Breast epithelium (tissue), 3 donors: Measurements from ENCODE around the gene NUP210.

Experiments used
- POLR2A ChIP-seq: fragments of 450-650 bp; IDR thresholded peaks from one replicate; pipeline ENCODE4 v1.6.1; 2016; ENCODE audit warnings: antibody characterized with exemption, mild to moderate bottlenecking, moderate library complexity
- POLR2AphosphoS5 ChIP-seq, 3 donors: sonication (generic); formaldehyde crosslinking; IDR thresholded peaks; one replicate each; pipeline ENCODE4 v1.6.1; 2017; ENCODE audit warnings: antibody characterized with exemption in 3 of 3
- TF ChIP-seq, protein P1 (sequence below), 3 donors: fragments of 450-650 bp; IDR thresholded peaks; one replicate each; pipeline ENCODE4 v1.5.1; 2016 to 2017; ENCODE audit warnings: antibody characterized with exemption in 3 of 3, mild to moderate bottlenecking in 3 of 3, moderate library complexity in 3 of 3

DNA sequence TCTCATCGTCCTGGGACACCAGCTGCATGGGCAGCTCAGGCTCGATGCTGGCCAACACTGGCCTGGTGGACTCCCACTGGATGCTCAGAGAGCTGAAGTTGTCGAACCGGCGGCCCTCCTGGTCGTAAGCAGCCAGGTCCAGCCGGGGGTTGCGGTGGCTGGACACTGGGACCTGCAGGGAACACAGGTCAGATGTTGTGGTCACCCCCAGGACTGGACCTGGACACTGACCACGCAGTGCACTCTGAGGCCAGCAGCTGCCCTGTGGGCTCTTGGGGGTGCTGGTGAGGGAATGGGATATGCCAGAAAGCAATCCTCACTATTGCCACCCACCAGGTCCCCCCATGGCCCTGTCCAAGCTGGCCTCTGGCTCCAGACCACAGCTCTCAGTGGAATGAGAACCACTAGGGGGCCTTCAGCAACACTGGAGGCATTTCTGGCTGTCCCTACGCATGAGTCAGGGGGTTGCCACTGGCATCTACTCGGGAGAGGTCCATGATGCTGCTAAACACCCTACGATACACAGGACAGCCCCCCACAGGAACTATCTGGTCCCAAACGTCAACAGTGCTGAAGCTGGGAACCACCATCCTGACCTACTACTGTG, 66.1 kb downstream of the NUP210 start:
- TF ChIP-seq, protein P1, sequence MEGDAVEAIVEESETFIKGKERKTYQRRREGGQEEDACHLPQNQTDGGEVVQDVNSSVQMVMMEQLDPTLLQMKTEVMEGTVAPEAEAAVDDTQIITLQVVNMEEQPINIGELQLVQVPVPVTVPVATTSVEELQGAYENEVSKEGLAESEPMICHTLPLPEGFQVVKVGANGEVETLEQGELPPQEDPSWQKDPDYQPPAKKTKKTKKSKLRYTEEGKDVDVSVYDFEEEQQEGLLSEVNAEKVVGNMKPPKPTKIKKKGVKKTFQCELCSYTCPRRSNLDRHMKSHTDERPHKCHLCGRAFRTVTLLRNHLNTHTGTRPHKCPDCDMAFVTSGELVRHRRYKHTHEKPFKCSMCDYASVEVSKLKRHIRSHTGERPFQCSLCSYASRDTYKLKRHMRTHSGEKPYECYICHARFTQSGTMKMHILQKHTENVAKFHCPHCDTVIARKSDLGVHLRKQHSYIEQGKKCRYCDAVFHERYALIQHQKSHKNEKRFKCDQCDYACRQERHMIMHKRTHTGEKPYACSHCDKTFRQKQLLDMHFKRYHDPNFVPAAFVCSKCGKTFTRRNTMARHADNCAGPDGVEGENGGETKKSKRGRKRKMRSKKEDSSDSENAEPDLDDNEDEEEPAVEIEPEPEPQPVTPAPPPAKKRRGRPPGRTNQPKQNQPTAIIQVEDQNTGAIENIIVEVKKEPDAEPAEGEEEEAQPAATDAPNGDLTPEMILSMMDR (IDR thresholded peaks at IDR 0.05), result no peak
- TF ChIP-seq POLR2AphosphoS5 (IDR thresholded peaks at IDR 0.05), result no peak
- TF ChIP-seq POLR2A, result no peak
